Hepatic stellate cell (primary cell): ENCODE measurements around the gene PHTF2.

ENCODE experiments used
- DNase-seq: peaks from one replicate; pipeline ENCODE4 v3.0.0; 2011; ENCODE audit warnings: low spot score

The PHTF2 gene

DNA sequence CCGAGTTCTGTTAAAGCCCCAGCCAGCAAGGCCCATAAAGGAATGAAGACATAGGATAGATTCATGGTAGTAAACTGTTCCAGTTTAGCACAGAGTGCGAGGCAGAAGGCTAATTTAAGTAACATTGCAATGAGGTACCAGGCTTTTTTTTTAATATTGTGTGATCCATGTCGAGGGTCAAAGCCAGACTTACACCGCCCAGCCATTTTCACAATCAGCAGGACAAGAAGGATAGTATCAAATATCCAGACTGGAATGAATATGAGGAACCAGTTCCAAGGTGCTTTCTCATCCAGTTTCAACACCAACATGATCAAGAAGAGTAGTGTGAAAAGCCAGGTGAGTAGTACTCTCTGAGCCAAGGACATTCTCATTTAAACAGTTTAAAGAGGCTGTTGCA is 4.6 kb upstream of the PHTF2 start:
- no peak for DNase-seq

- no peak for DNase-seq
These were observed 2.5 kb upstream of the PHTF2 start for GRCh38 chr7:77796109-77796508.

GRCh38 chr7:77796960-77797359 is 1.6 kb upstream of the PHTF2 start:
- no peak for DNase-seq

GRCh38 chr7:77797734-77798393 is 709 bp upstream of the PHTF2 start:
- DNase-seq: peak; percentile 29

- no peak for DNase-seq
These were observed 748 bp downstream of the PHTF2 start for GRCh38 chr7:77799078-77799964.

DNA sequence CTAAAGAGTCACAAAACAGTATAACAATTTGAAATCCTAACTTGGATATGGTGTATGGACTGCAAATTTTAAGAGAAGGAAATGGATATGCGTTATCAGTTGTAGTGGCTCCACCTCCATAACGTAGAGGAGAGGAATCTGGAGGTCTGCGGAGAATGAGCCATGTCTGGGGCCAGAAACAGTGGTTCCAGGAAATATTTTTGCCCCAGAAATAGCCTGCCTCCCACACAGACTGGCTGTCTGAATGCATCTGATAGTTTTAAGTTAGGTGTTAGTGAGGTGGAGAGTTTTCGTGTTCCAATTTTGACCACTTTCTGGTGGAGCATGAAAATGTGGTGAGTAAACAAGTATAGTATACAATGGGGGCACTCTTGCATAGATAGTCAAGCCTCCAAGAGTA is 1.6 kb downstream of the PHTF2 start:
- DNase-seq: no peak

GRCh38 chr7:77800730-77801129 is 2.2 kb downstream of the PHTF2 start:
- DNase-seq: no peak

- DNase-seq: no peak
These were observed 4.2 kb downstream of the PHTF2 start for GRCh38 chr7:77802557-77803405.

DNA sequence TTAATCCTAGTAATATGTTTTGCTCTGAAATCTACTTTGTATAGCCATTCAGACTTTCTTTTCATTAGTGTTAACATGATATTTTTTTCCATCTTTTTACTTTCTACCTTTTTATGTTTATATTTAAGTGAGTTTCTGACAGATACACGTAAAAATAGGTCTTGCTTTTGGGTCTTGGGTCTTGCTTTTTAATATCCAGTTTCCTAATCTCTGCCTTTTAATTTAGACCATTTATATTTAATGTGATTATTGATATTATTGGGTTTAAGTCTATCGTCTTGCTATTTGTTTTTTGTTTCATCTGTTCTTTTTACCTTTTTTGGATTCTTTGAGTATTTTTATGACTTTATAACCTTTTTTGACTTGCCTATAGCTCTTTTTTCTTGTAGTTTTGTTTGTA is 7.9 kb downstream of the PHTF2 start:
- no peak for DNase-seq

GRCh38 chr7:77808517-77808916 is 9.9 kb downstream of the PHTF2 start:
- DNase-seq: no peak

DNA sequence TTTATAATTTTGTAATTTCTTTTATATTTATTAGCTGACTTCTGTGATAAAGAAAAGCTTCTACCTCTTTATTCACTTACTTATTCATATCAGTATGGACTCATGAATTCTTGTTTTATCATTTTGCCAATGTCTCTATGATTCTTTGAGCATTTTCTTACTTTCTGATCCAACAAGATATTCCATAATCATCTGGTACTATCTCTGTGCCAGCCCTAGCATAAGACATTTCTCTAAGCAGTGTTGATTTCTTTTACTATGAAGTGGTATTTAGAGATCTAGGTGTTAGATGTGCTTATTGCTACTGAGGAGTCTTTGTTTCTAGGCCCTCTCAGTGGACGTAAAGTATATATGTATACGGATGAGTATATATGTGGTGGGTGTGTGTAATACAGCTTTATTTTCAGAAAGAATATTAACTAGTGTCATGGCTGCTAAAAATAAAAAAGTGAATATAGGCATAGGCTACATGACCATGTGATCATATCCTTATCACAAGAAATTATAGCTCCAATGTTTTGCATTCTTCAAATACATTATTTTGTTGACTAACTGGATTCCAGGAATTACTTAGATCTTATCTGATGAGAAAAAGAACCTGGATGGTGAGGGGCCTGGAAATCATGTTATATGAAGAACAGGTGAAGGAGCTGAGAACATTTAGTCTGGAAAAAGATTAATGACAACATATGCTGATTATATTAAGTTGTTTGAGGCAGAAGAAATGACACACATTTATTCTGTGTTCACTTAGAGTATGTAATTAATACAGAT is 13.1 kb downstream of the PHTF2 start:
- no peak for DNase-seq

- peak; percentile 40 for DNase-seq
These were observed 13.7 kb downstream of the PHTF2 start for GRCh38 chr7:77812290-77812685.

DNA sequence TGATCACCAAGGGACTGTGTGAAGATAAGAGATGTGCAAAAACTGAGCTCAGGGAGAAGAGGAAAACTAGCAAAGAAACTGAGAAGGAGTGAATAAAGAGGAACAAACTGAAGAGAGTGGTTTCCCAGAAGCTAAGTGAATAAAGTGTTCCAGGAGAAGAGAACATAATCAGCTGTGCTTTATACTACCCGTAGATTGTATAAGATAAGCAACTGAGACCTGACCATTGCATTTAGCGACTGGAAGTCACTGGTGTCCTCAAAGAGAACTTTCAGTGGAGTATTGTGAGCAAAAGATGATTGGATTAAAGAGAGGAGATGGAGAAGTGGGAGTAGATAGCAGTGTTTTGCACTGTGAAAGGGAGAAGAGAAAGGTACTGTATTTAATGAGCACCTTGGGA is 14.6 kb downstream of the PHTF2 start:
- DNase-seq: no peak

- no peak for DNase-seq
These were observed 20.4 kb downstream of the PHTF2 start for GRCh38 chr7:77819021-77819420.

DNA sequence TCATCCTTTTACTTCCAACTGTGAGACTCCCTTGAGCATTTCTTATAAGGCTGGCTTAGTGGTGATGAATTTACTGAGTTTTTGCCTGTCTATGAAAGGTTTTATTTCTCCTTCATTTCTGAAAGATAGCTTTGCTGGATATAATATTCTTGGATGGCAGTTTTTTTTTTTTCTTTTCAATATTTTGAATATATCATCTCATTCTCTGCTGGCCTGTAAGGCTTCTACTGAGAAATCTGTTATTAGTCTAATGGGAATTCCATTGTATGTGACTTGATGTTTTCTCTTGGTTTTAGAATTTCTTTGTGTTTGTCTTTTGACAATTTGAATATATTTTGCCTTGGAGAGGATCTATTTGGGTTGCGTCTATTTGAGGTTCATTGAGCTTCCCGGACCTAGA is 22.4 kb downstream of the PHTF2 start:
- no peak for DNase-seq

DNA sequence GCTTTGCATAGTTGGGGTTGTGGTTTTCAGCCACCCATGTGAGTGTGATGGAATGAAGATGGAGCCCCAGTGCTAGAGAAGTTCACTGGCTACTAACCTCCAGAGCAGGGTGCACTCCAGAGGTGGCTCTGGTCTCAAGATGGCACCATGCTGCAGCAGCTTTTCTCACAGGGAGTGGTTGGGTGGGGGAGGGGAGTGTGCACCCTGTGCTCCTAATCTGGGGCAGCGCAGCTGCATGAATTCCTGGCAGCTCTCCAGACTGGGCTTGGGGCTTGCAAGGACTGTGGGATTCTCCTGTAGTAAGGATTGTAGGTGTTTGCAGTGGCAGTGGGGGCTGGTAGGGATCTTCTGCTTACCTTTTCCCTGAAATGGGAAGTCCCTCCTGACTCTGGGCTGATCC is 23.7 kb downstream of the PHTF2 start:
- DNase-seq: no peak

DNA sequence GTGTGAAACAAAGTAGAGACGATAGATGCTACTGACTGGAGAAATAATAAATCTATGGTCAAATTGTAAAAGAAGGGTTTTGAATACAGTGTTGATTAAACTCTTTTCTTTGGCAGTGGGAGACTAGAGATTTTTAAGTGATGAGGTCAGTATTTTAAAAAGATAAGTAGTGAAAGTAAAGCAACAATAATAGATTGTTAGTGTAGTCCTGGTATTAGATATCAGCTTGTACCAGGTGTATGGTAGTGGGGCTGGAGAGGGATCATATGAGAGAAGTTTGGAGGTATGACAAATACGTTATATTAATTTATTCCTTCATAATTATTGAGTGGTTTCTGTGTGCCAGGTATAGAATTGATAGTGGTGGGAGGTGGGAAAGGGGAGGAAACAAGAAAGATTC is 25.2 kb downstream of the PHTF2 start:
- no peak for DNase-seq

DNA sequence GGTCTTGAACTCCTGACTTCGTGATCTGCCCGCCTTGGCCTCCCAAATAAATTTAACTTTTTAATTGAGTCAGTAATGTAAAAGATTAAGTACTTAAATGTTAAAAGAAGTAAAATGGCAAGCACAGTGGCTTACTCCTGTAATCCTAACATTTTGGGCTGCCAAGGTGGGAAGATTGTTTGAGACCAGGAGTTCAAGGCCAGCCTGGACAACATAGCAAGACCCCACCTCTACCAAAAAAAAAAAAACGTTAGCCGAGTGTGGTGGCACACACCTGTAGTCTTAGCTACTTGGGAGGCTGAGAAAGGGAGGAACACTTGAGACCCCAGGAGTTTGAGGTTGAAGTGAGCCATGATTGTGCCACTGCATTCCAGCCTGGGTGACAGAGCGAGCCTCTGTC is 26.1 kb downstream of the PHTF2 start:
- no peak for DNase-seq

- no peak for DNase-seq
These were observed 26.6 kb downstream of the PHTF2 start for GRCh38 chr7:77825131-77825530.

GRCh38 chr7:77826300-77826699 is 27.7 kb downstream of the PHTF2 start:
- no peak for DNase-seq

DNA sequence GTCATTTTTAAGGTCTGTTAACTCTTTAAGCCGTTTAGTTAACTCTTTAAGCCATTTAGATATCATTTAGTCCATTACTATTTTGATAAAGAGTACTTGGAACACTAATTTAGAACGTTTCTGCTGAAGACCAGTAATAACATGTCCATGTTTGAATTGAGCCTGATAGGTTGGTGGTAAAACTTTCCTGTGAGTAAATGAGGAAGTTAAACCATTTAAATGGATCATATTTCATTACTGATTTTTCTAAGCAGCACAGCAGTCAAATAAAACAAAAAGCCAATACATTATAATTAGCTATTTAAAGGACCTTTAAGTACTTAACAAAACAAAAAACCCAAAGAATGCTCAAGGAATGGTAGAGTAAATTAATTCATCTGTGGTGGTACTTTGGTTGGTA is 29.4 kb downstream of the PHTF2 start:
- DNase-seq: no peak
